GM21360 (cell line): ENCODE data around the gene PMEPA1.

Experiments used
- ATAC-seq: cut with Tn5 transposase; IDR thresholded peaks from one replicate; pipeline ENCODE4 v1.9.1; 2021; ENCODE audit warnings: mild to moderate bottlenecking, moderate library complexity; ENCODE audit not compliant: unreplicated experiment

The PMEPA1 gene

GRCh38 chr20:57614490-57615444 is 95.0 kb downstream of the PMEPA1 start:
- ATAC-seq: no peak

- no peak for ATAC-seq
Observed at GRCh38 chr20:57613481-57613921, 96.3 kb downstream of the PMEPA1 start.

GRCh38 chr20:57612916-57613315 is 96.9 kb downstream of the PMEPA1 start:
- ATAC-seq: no peak

- no peak for ATAC-seq
Observed at GRCh38 chr20:57612436-57612835, 97.4 kb downstream of the PMEPA1 start.

GRCh38 chr20:57611586-57612311 is 98.1 kb downstream of the PMEPA1 start:
- no peak for ATAC-seq

GRCh38 chr20:57610261-57610952 is 99.4 kb downstream of the PMEPA1 start:
- no peak for ATAC-seq

GRCh38 chr20:57609842-57610167 is 100.0 kb downstream of the PMEPA1 start:
- ATAC-seq: no peak

GRCh38 chr20:57609086-57609841 is 100.6 kb downstream of the PMEPA1 start:
- no peak for ATAC-seq

GRCh38 chr20:57608516-57608915 is 101.3 kb downstream of the PMEPA1 start:
- no peak for ATAC-seq

GRCh38 chr20:57605878-57606277 is 103.9 kb downstream of the PMEPA1 start:
- ATAC-seq: no peak

GRCh38 chr20:57605045-57605444 is 104.8 kb downstream of the PMEPA1 start:
- no peak for ATAC-seq

- no peak for ATAC-seq
Observed at GRCh38 chr20:57603120-57603519, 106.7 kb downstream of the PMEPA1 start.

- ATAC-seq: no peak
Observed at GRCh38 chr20:57601737-57602136, 108.1 kb downstream of the PMEPA1 start.

GRCh38 chr20:57601211-57601570 is 108.6 kb downstream of the PMEPA1 start:
- no peak for ATAC-seq

GRCh38 chr20:57600320-57601210 is 109.2 kb downstream of the PMEPA1 start:
- ATAC-seq: no peak

GRCh38 chr20:57598491-57598890 is 111.3 kb downstream of the PMEPA1 start:
- no peak for ATAC-seq
